Measurements from ENCODE around the gene ARRB1.

Gene ARRB1

DNA sequence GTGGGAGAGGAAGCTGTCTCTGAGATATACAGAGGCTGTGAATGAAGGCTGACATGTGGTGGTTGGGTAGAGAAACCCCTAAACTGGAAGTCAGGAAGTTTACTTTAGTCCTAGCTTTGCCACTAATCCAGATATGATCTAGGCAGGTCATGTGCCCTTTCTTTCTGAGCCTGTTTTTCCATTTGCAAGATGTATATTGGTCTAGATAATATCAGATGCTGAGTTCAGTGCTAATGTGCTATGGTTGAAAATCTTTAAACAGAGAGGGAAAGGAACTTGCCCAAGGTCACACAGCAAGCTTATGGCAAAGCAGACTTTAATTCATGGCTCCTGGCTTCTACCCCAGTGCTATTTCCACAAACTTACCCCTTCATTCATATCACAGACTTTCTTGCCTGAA is 136.6 kb downstream of the ARRB1 start:
- DNase-seq = no peak

DNA sequence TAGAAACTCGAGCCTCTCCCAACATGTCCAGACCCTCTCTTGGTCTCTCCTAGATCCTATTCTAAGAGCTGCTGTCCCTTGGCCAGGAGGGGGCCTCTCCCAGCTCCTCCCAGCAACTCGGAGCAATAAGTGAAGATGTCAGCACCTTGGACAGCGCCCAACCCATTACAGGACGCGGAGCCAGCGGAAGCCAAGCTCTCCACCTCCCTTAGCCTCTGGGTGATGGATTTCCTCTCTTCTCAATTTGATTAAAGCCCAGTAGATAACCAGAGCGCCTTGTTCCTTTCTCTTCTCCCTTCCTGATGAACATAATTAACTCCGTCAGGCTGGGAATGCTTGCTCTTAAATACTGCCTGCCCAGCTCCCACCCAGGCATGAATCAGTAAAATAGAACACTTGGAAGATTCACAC is 137.0 kb downstream of the ARRB1 start:
- peak; percentile 42 for DNase-seq
